HG03025 (cell line): ENCODE measurements around the gene MAEA.
"Not testable (repeated sequence)": the region's sequence is repeated elsewhere in the genome, so short reads cannot be mapped to it uniquely, and the experiment has no call there.

Experiments used
- ATAC-seq: cut with Tn5 transposase; IDR thresholded peaks from one replicate; pipeline ENCODE4 v1.9.1; 2021; ENCODE audit warnings: mild to moderate bottlenecking, moderate library complexity; ENCODE audit not compliant: unreplicated experiment, low FRiP score

Gene MAEA

DNA sequence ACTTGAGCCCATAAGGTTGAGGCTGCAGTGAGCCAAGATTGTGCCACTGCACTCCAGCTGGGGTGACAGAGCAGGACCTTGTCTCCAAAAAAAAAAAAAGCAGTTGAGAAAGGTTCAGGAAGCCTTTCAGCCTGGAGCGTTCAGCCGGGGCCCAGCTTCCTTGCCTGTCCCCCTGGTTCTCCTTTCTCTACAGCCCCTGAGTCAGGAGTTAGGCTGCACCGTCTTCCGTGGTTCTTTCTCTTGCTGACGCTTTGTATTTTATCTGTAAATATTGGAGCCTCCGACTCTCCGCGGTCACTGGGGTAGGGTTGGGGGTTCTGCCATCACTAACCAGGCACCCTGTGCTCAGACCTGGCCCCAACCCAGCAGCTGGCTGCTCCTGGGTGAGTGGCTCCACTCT lies 43.6 kb downstream of the MAEA start:
- ATAC-seq = no peak

DNA sequence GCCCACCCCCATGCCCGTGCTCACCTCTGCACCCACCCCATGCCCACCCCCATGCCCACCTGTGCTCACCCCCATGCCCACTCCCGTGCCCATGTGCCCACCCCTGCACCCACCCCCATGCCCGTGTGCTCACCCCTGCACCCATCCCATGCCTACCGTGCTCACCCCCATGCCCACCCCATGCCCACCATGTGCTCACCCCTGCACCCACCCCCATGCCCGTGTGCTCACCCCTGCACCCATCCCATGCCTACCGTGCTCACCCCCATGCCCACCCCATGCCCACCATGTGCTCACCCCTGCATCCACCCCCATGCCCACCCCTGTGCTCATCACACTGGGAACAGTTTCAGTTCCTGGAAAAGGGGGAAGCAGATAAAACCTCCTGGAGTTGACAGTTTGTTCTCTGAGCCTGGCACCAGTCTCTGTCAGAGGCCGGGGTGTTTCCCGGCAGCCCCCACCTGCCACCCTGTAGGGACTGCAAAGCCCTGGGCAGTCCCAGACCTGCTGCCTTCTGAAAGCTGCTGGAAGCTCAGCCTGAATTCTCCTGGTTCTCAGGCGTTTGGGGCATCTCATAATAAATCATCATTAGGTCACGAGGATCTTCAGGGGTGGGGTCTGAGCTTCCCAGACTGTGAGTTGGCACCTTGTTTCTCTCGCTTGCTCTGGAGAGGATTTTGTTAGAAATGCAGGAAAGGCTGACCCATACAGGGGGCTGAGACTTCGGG lies 44.3 kb downstream of the MAEA start:
- ATAC-seq = not testable (repeated sequence)

DNA sequence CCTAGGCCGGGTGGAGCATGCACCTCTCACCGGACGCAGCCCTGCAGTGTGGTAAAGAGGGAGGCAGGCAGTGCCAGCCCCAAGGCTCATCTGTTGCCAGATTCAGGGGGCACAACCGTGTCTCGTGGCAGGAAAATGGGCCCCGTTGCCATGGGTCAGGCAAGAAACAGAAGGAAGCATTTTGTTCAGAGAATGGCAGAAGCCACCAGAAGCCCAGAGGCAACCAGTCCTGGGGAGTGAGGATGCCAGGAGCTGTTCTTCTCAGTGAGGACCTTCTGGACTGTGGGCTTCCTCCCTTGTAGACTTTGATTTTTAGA lies 44.8 kb downstream of the MAEA start:
- ATAC-seq = no peak

DNA sequence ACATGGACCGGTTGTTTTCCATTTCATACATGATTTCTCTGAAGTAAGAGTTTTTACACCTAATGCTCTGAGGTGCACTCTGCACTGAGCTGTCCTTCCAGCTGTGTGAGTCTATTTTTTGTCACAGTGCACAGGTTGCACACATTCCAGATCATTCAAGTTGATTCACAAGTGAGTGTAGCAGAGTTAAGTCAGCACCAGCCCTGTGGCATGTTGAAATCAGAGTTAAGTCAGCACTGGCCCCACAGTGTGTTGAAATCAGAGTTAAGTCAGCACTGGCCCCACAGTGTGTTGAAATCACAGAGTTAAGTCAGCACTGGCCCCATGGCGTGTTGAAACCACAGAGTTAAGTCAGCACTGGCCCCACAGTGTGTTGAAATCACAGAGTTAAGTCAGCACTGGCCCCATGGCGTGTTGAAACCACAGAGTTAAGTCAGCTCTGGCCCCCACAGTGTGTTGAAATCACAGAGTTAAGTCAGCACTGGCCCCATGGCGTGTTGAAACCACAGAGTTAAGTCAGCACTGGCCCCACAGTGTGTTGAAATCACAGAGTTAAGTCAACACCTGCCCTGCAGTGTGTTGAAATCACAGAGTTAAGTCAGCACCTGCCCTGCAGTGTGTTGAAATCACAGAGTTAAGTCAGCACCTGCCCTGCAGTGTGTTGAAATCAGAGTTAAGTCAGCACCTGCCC lies 45.6 kb downstream of the MAEA start:
- not testable (repeated sequence) for ATAC-seq

DNA sequence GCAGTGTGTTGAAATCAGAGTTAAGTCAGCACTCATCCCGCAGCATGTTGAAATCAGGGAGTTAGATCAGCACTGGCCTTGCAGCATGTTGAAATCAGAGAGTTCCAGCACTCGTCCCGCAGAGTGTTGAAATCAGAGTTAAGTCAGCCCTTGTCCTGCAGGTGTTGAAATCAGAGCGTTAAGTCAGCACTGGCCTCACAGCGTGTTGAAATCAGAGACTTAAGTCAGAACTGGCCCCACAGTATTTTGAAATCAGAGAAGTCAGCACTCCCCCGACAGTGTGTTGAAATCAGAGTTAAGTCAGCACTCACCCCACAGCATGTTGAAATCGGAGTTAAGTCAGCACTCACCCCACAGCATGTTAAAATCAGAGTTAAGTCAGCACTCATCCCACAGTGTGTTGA lies 46.4 kb downstream of the MAEA start:
- no peak for ATAC-seq

DNA sequence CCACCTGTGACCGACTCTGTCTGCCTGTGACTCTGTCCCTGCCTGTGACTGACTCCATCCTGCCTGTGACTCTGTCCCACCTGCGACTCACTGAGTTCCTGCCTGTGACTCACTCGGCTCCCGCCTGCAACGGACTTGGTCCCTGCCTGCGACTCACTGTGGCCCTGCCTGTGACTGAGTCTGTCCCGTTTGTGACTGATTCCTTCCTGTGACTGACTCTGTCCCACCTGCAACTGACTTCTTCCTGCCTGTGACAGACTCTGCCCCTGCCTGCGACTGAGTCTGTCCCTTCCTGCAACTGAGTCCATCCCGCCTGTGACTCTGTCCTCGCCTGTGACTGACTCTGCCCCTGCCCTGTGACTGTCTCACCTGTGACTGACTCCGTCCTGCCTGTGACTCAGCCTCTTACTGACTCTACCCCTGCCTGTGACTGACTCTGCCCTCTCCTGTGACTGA lies 47.7 kb downstream of the MAEA start:
- ATAC-seq = no peak

DNA sequence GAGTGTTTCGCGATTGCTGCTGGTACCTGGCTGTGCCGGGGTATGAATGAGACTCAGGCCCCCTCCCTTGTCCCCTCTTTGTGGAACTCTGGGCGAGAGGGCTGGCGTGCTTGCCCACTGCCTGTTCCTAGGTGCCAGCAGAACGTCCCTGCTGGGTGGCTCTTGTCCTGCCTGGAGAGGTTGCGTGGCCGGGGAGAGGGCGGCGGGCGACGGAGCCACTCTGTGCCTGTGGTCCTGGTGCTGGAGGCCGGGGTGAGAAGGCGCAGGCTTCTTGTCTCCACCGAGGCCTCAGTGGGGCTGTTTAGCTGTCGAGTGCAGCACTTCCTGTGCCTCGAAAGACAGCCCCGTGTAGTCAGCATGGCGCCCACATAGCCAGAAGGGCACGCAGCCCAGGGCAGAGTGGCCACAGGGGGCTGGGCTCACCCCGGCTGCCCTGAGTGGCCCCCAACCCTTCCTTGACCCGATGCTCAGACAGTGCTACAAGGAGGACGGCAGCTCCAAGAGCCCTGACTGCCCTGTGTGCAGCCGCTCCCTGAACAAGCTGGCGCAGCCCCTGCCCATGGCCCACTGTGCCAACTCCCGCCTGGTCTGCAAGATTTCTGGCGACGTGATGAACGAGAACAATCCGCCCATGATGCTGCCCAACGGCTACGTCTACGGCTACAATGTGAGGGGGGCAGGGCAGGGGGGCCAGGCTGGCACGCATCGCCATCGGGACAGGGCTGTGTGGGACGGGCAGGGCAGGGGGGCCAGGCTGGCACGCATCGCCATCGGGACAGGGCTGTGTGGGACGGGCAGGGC lies 48.5 kb downstream of the MAEA start:
- no peak for ATAC-seq

DNA sequence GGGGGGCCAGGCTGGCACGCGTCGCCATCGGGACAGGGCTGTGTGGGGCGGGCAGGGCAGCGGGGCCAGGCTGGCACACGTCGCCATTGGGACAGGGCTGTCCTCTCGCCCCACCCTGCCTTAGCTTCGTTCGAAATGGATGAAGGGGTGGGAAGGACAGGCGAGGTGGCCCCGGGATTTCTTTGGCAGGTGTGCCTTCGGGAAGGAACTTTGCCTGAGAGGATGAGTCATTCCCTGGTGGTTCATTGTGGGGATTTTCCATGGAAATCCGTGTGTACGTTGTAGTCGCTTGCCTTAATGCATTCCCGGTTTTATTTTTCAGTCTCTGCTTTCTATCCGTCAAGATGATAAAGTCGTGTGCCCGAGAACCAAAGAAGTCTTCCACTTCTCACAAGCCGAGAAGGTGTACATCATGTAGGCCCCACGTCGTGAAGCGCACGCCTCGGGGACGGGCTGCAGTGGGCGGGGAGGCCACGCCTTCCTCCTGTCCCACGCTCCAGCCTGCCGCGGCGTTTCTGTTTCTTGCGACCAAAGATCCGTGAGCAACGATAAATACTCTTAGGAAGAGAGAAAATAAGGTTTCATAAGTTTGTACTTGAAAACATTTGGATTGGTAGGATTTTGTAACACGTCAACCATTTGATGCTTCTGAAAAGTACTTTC lies 49.2 kb downstream of the MAEA start:
- no peak for ATAC-seq

DNA sequence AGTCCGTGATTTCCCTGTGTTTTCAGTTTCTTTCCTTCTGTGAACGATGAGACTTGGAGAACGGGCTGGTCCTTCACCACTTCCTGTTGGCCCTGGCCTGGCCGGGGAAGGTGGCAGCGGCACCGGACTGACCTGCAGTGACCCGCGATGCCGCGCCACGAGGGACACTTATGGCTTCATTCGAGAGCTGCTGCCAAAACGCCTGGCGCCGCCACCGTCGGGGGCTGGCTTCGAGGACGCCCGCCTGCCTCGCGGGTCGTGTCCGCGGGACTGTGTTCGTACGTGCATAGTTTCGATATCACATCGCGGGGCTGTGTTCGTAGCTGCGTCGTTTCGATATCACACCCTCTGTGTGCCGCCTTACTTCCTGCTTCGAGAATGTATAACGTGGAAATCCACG lies 49.8 kb downstream of the MAEA start:
- no peak for ATAC-seq

DNA sequence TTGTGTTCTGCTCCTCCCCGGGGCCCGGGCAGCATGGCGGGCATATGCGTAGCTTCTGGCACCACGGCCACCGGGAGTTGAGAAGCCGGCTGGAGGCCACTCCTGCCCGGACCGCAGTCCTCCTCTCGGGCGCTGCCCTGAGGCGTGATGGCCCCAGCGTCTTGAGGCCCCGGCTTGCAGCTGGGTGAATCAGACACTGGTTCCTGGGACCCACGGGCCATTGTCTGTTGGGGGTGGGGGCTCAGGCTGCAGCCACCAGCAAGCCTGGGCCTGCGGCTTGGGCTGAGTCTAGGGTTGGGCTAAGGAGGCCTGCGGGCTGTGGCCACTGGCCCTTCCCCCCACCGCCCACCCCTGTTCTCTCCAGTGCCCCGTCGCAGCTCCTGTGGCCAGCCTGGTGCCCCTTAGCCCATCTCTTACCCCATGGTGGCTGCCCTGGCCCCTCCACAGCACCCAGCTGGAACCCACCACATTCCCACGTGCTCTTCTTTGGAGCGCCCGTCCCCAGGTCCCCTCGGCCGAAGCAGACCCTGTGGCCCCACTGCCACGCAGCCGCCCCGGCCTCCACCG lies 50.6 kb downstream of the MAEA start:
- ATAC-seq = no peak

DNA sequence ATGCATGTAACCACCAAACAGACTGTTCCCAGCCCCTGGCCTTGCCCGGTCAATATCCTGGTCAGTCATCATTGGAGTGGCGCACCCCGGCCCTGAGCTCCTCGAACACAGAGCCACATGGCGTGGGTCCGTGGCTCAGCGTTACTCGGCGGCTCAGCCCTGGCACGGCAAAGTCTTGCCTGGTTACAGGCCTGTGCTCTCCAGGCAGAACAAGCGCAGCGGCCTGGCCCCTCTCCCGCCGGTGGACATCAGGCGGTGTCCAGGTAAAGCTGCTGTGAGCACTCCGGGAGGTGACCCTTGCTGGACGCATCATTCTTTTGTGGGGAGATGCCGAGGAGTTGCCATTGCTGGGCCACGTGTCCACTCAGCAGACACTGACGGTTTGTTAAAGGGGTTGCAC lies 51.2 kb downstream of the MAEA start:
- ATAC-seq = no peak

DNA sequence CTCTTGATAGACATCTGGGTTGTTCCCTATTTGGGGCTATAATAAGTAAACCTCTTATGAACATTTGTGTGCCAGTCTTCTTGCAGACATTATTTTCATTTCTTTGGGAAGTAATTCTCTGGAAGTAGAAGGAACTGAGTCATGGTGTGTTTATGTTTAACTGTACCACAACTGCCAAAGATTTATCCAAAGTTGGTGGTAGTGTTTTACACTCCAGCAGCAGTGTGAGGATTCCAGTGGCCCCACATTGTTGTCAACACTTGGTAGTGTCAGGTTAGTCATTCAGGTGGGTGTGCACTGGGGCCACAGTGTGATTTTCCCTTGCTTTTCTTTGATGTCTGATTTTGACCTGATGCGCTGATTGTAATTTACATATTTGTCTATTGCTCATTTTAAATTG lies 52.3 kb downstream of the MAEA start:
- no peak for ATAC-seq

DNA sequence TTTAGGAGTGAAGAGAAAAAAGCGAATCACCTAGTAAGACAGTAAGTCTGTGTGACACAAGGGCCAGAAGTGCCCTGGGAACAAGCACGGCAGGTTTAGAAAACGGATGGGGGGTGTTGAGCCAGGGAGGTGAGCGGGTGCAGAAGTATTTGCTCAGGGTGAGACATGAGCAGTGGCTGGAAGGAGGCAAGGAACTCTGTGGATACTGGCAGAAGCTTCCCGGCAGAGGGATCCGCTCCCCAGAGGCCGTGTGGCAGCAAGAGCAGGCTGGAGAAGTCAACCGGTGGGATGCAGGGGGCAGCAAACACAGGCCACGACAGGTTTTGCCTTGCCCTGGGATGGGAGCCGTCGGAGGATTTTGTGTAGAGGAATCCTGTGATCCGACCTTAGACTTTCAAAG lies 55.0 kb downstream of the MAEA start:
- ATAC-seq = no peak

DNA sequence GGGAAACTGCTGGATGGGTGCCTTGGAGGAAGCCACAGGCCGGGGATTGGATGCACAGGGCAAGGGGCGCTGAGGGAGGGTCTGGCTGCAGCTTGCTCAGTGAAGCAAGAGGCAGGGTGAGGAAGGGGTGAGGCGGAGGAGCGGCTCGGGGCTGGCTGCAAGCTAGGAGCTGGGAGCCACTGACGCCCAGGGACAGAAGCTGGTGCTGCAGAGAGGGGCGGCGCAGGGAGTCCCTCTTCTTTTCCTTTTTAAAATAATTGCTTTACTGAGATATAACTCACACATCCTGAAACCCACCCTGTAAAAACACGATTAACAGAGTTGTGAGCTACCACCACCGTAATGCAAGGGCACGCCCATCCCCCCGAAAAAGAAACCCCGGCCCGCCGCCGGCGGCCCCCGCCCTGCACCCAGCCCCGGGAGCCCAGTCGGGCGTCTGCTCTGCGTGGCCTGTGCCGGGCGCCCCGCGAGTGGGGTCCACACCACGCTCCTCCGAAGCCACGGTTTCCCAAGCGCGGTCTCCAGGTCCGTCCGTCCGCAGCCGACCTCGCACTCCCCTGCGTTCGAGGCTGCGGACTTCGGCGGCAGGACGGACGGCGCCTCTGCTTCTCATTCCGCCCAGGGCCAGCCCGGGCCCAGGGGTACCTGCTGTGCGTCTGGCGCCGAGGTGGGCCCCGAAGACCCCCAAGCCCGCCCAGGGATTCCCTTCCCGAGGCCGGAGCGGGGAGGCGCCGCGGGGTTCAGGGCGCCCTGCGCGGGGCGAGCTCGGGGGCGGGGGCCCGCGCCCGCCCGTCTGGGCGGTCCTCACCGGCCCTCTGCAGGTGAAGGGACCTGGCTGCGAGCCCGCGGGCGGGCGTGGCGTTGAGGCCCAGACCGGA lies 56.5 kb downstream of the MAEA start:
- peak; percentile 31 for ATAC-seq

DNA sequence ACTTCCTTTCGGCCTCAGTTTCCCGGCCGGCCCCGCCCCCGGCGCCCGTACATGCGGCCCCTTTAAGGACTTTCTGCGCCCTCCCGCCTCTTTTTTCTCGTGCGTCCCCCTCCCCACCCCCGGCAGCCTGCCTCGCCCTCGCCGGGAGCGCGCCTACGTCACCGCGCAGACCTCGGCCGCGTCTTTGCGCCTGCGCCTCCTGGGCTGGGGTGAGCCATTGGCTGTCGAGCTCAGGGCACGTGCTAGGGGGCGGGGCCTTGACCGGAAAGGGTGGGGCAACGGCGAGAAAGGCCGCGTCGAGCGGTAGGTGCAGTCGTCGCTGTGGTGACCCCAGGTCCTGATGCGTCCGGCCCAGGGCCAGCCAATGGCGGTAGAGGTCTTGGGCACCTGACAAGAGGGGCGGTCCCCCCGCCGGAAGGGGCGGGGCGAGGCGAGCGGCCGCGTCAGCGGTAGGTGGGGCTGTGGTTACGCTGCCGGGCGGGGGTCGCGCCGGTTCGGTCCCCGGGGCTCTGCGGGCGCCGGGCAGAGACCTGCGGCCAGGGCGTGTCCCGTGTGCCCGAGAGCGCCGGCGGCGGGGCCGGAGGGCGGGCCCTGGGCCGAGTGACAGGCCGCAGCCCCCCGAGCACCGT lies 57.2 kb downstream of the MAEA start, which contains the start of gene UVSSA:
UVSSA (plus strand) TSS at position 428 of the 629 bp plus-strand sequence. CDS start 884 bp downstream, outside the sequence.
- ATAC-seq = peak; percentile 91

DNA sequence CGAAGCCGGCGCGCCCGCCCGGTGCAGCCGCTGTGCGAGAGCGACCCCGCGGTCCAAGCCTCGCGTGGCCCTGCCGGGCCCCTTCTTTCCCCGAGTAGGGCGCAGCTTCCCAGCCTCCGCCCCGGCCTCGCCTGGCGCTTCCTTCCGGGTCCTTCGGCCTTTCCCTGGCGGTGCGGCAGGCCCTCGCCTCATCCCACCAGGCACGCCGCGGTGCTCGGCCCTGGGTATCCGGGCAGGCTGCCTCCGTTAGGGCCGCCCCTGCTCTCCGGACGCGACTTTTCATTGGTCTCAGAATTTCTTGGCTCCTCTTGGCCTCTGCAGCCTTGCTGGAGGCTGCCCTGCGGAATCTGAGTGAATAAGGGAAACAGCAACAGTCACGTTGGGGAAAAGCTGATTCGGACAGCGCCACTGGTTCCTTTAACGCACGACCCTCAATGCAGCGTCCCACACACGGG lies 57.7 kb downstream of the MAEA start:
- peak; percentile 24 for ATAC-seq

DNA sequence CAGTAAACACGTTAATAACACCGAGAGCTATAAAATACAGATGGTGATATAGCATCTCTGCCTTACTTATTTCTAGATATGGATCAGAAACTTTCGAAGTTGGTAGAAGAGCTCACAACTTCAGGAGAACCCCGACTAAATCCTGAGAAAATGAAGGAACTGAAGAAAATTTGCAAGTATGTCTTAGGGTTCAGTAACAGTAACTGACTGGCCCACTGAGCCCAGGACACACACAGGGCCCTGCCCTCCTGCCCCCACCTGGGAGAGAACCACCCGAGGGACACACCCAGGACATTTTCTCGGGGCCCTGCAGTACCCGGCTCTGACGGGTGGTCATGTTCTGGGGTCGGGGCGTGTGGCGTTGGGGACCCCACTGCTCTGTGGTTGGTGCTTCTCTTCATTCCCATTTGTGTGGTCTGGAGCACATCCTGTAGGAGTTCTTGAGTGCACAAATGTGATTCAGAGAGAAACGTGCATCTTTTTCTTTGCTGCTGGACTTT lies 58.4 kb downstream of the MAEA start:
- no peak for ATAC-seq

DNA sequence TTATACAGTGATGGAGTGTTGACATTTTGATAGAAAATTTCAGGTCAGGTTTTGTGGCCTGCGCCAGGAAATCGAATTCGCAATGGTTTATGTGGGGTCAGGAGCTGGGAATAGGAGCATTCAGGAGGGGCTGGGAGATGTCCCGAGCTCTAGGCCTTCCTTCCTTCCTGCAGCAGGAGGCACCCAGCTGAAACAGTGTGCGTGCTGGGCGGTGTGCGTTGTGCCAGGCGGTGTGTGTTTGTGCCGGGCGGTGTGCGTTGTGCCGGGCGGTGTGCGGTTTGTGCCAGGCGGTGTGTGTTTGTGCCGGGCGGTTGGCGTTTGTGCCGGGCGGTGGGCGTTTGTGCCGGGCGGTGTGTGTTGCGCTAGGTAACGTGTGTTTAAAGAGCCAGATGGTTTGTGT lies 59.1 kb downstream of the MAEA start:
- no peak for ATAC-seq
